GM12892 (cell line): ENCODE data around the gene CTSC.
"Not testable (repeated sequence)": the region's sequence is repeated elsewhere in the genome, so short reads cannot be mapped to it uniquely, and the experiment has no call there.

ENCODE experiments used
- DNase-seq: peaks from one replicate; pipeline ENCODE4 v3.0.0; 2011; ENCODE audit not compliant: insufficient read length
- FAIRE-seq: peaks from 2 replicates; lab custom pipeline; 2011; peaks lifted over from hg19 to GRCh38; lab: Jason Lieb, UNC
- POLR2A ChIP-seq: IDR thresholded peaks from 2 replicates; pipeline ENCODE4 v1.6.1; 2011; ENCODE audit warnings: low read depth, low read length, control low read depth
- POLR2AphosphoS5 ChIP-seq: IDR thresholded peaks from 2 replicates; pipeline ENCODE4 v1.6.1; 2011; ENCODE audit warnings: low read depth, low read length, control low read depth
- TAF1 ChIP-seq: IDR thresholded peaks from 2 replicates; pipeline ENCODE4 v1.6.1; 2011; ENCODE audit warnings: low read depth, mild to moderate bottlenecking, control low read depth, low read length, borderline replicate concordance

Gene CTSC

GRCh38 chr11:88266919-88267318 lies 70.6 kb downstream of the CTSC start:
- TF ChIP-seq TAF1 (no peak), POLR2AphosphoS5 (no peak), POLR2A (no peak)
- DNase-seq (no peak), FAIRE-seq (peak; percentile 51)

- no peak for TF ChIP-seq TAF1
- TF ChIP-seq POLR2AphosphoS5: no peak
- no peak for TF ChIP-seq POLR2A
- FAIRE-seq (peak; percentile 30), DNase-seq (no peak)
These were observed 71.4 kb downstream of the CTSC start for GRCh38 chr11:88266157-88266556.

- no peak for DNase-seq
- no peak for FAIRE-seq
- TF ChIP-seq TAF1 (no peak), POLR2AphosphoS5 (no peak), POLR2A (no peak)
These were observed 78.1 kb downstream of the CTSC start for GRCh38 chr11:88259431-88259830.

- FAIRE-seq (no peak), DNase-seq (no peak)
- TF ChIP-seq TAF1 (no peak), POLR2A (no peak), POLR2AphosphoS5 (no peak)
These were observed 85.3 kb downstream of the CTSC start for GRCh38 chr11:88252208-88252607.

- TF ChIP-seq TAF1 (no peak), POLR2AphosphoS5 (no peak), POLR2A (no peak)
- DNase-seq (no peak), FAIRE-seq (no peak)
These were observed 86.8 kb downstream of the CTSC start for GRCh38 chr11:88250566-88251242.

GRCh38 chr11:88249706-88250105 lies 87.8 kb downstream of the CTSC start:
- TF ChIP-seq POLR2A (no peak), POLR2AphosphoS5 (no peak), TAF1 (no peak)
- DNase-seq (no peak), FAIRE-seq (peak; percentile 33)

GRCh38 chr11:88246696-88247095 lies 90.8 kb downstream of the CTSC start:
- TF ChIP-seq POLR2A (no peak), POLR2AphosphoS5 (no peak), TAF1 (no peak)
- DNase-seq (no peak), FAIRE-seq (no peak)

GRCh38 chr11:88245576-88245975 lies 92.0 kb downstream of the CTSC start:
- not testable (repeated sequence) for FAIRE-seq, DNase-seq
